Stimulated activated CD4-positive, alpha-beta T cell treated with anti-CD3 and anti-CD28 coated beads, TNF-alpha, amount 100 ng/mL, for 1 hour (primary cell): ENCODE results near the gene IGSF6.
"Not testable (repeated sequence)": the region's sequence is repeated elsewhere in the genome, so short reads cannot be mapped to it uniquely, and the experiment has no call there.

ENCODE experiments used
- DNase-seq, 3 donors: peaks; one replicate each; pipeline ENCODE4 v3.0.0-alpha.2; 2020; ENCODE audit warnings: low read depth in 3 of 3, low spot score in 1 of 3

Gene IGSF6

DNA sequence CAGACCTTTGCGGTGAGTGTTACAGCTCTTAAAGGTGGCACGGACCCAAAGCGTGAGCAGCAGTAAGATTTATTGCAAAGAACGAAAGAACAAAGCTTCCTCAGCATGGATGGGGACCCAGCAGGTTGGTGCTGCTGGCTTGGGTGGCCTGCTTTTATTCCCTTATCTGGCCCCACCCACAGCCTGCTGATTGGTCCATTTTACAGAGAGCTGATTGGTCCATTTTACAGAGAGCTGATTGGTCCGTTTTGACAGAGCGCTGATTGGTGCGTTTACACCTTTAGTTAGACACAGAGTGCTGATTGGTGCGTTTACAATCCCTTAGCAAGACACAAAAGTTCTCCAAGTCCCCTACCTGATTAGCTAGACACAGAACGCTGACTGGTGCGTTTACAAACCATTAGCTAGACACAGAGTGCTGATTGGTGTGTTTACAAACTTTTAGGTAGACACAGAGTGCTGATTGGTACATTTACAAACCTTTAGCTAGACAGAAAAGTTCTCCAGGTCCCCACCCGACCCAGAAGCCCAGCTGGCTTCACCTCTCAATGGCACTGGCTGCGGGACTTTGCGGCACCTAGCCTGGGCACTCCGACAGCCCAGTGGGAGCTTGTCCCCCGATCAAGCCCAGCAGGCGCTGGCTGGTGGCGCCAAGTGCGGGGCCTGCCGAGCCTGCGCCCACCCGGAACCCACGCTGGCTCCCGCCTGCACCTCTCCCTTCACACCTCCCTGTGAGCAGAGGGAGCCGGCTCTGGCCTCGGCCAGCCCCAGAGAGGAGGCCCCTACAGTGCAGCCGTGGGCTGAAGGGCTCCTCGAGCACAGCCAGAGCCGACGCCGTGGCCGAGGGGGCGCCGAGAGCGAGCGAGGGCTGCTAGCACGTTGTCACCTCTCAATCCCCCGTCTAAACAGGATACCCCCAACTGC, 22.5 kb downstream of the IGSF6 start:
- not testable (repeated sequence) for DNase-seq

DNA sequence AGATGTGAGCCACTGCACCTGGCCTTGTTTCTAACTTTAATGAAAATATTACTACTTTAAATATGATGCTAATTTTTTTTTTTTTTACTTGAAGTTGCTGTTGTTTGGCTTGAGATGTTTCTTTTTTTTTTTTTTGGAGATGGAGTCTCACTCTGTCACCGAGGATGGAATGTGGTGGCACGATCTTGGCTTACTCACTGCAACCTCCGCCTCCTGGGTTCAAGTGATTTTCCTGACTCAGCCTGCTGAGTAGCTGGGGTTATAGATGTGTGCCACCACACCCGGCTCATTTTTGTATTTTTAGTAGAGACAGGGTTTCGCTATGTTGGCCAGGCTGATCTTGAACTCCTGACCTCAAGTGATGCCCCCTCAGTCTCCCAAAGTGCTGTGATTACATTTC, 23.6 kb downstream of the IGSF6 start:
- no peak for DNase-seq

DNA sequence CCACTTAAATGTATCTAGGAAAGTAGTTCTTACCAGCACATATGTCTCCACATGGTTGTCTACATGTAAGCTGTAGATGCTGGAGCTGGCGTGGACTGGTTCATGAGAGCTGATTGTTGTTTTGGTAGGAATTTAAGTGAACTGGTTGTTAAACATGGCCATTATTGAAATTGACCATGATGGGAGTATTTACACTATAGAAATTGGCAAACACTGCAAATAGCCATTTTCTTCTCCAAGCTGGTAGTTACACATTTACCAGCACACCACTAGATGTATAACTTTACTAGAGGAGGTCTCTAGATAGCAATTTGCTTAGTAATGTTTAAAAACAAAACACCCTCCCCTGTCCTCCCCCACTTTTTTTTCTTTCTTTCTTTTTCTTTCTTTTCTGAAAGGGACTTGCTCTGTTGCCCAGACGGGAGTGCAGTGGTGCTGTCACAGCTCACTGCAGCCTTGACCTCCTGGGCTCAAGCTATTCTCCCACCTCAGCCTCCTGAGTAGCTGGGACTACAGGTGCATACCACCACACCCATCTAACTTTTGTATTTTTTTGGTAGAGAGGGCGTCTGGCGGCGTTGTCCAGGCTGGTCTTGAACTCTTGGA, 24.2 kb downstream of the IGSF6 start:
- DNase-seq, result no peak

DNA sequence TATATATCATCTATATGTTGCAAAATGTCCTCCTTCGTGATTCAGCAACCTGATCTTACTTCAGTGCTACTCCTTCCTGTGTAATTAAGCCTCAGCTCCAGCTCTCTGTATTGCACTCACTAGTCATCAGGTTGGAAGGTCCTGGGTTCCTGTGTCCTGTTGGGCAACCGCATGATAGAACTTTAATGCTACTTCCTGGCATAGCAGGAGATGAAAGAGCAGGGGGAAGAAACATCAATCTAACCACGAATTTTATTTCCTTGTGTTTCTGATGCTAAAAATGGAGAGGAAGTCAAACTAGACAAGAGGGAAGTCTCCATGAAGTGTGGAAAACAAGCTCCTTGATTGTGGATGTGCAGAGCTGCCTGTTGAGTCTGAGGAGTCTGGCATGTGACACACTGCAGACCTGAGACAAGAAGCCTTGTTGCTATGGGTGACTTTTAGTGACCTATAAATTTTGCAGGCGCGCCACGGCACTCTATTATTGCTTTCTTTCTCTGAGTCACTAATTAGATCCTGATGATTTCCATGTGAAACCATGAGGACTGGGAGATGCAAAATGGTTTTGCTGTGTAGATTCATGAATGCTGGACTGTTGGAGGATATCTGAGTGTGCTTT, 25.6 kb downstream of the IGSF6 start:
- DNase-seq, result no peak

DNA sequence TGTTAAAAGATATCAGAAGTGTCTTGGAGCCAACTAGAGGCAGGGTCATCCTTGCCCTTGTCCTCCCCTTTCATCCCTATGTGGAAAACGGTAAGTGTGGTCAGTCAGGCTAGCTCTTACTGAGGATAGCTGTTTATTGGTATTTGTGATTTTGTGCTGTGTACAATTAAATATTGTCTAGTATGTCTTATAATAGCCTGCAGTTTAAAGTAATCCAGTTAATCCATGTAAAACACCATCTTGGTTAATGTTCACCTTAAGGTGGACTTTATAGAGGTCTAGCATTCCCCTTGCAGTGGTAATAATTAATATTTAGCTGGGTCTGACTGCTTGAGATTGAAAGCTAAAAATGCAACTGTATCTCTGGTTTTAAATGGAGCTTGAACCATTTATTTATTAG, 27.4 kb downstream of the IGSF6 start:
- DNase-seq, result no peak

DNA sequence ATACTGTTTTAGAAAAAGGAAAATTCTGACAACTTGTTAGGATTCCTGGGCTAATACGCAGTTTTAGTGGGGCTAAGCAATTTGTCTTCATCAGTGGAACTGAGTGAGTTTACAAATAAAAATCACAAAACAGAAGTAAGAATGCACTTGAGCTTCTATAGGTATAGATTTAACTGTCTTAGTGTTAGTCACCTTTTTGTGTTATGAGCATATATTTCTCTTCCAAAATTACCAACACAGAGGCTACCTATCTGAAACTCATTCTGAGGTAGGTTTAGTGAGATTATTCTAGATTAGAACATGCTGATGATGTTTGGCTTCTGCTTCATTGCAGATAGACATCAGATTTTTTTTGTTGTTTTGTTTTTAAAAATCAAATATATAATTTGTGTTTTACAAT, 29.9 kb downstream of the IGSF6 start:
- no peak for DNase-seq

DNA sequence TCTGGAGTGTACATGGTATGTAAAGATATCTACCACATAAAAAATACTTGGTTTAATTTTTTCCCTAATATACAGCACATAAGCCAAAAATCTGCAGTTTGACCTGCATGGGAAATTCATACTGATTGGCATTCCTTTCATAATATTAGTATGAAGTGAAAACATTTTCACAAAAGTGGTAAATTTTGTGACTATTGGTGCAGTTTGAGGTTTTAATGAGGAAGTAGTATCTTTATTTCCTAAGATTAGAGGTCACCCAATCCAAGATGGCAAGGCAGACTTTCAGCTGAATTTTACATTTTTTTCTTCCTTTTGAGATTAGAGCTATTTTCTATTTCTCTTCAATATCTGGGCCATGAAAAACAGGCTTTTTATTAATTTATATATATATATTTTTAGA, 31.8 kb downstream of the IGSF6 start:
- DNase-seq, result no peak

DNA sequence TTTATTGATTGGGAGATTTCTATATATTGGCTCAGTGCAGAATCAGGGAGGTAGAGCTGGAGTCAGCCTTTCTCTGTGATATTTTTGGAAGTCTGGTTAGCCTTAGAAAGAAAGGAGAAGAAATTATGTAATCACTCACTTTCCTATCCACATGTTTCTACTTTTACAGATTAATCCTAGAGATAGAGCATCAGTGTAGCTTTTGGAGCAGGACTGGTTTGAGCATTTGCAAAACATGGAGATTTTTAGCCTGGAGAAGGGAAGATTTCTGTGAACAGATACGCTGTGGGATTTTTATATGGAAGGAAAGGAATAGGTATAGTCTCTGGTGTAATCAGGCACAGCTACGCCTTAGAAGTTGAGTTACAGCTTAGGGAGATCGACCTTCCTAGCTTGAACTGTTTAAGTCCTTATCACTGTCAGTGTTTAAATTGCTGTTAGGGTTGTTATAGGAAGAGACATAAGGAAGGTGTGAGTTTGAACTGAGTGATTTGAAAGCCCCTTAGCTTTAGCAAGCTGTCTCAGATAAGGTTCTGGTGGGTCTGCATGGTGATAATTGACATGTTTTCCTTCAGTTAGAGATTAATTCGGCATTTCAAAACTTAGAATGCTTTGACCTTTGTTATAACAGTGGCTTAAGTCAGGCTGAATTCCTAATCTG, 32.5 kb downstream of the IGSF6 start:
- DNase-seq, result no peak

DNA sequence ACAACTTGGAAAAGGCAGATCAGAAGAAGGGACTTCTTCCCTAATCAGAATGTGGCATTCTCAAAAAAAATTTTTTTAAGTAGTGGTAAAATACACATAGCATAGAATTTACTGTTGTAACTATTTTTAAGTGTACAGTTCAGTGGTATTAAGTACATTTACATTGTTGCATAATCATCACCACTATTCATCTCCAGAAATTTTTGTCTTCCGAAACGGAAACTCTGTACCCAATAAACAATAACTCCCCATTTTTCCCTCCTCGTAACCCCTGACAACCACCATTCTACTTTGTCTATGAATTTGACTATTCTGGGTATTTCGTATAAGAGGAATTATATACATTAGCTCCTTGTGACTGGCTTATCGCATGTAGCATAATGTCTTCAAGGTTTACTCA, 34.1 kb downstream of the IGSF6 start:
- no peak for DNase-seq

DNA sequence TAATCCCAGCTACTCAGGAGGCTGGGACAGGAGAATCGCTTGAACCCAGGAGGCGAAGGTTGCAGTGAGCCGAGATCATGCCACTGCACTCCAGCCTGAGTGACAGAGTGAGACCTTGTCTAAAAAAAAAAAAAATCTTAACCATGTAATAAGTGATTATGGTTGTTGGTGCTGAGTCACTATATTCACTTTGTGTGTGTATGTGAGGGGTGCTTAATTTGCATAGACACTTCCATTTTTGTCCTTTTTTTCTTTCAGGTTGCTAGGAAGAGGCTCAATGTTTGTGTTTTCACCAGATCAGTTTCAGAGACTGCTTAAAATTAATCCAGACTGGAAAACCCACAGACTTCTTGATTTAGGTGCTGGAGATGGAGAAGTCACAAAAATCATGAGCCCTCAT, 34.8 kb downstream of the IGSF6 start:
- no peak for DNase-seq

DNA sequence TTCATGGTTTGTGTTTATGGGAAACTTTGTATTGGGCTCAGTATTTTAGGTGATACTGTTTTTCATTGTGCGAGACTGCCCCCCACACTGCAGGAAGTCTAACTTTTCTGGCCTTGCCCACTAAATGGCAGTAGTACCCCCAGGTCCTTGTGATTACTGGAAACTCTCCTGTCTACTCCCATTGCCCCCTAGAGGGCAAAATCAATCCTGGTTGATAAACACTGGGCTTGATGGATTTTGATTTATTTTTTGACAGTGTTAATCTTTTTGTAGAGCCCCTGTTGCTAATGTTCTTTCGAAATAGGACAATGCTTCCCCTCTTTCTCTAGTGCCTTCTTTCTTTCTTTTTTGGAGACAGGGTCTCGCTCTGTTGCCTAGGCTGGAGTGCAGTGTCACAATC, 37.5 kb downstream of the IGSF6 start:
- DNase-seq, result no peak

DNA sequence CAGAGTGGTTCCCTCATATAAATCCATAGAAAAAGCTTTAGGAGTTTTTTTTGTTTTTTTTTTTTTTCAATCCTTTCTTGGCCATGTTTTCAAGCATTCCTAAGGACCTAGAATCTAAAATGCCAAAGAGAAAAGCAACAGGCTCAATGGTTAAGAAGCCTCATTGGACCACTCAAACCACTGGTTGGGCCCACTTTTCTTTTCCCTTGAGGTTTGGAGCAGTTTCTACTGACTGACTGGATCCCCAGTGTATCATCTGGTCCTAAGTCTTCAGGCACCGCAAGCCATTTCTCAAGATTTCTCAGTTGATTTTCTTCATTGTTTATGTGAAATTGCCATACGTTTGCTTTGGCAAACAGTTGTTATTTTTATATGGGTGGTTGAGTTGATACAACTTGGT, 38.6 kb downstream of the IGSF6 start:
- DNase-seq, result no peak

DNA sequence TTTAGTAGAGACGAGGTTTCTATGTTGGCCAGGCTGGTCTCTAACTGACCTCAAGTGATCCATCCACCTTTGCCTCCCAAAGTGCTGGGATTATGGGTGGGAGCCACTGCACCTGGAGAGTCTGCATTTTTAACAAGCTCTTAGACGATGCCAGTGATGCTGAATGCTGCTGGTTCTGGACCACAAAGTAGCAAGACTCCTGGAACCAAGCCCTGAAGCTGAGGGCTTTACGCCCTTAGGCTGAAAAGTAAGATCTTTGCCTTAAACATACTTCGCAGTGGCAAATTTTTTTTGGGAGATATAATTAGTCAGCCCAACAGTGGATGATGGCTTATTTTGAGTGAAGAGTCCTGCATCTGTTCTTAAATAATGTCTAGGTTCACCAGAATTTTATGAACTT, 39.0 kb downstream of the IGSF6 start:
- DNase-seq, result no peak

DNA sequence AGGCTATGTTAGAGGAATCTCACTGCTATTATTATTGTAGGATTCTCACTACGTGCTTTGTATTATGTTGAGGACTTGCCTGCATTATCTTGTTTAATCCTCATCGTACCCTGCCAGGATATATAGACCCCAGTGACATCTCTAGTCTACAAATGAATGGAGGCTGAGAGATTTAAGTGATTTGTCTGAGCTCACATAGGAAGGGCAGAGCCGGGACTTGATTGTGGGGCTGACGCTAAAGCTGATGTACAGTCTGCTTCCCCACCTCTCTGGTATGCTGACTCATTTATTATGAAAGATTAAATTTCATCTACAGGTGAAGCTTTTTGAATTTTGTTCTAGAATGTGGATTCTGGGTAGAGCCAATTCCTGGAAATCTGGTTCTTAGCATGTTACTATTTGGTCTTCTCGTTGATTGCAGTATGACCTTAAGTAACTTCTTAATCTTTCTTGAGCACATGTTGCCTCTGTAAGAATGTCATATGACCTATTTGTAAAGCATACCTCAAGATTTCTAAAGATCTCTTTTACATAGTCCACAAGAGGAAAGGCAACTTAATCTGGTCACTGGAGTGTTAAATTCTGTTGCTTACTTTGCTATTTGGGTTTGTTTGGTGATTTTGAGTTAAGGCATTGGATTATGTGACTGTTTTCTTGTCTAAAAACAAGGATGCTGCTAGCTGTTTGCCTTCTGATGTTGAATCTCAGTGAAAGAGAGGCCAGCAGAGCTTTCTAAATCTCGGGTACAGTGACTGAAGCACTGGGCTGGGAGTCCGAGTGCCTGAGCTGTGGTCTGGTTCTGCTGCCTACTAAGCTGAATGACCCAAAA, 40.6 kb downstream of the IGSF6 start:
- DNase-seq, result no peak

DNA sequence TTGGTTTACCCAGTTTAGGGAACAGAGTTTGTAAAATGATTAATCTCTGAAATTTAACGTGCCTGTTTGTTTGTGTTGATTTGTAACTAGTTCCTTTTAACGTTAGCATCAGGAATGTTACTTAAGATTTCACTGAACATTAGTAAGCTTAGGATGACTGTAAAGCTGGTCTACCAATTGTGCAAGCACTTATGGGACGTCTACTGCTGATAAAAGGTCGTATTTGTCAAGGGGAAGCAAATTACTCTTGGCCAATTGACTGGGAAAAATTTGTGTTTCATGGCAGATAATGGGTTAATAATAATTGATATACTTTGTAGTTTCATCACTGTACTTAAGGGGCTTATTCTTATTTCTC, 41.2 kb downstream of the IGSF6 start:
- DNase-seq, result no peak

DNA sequence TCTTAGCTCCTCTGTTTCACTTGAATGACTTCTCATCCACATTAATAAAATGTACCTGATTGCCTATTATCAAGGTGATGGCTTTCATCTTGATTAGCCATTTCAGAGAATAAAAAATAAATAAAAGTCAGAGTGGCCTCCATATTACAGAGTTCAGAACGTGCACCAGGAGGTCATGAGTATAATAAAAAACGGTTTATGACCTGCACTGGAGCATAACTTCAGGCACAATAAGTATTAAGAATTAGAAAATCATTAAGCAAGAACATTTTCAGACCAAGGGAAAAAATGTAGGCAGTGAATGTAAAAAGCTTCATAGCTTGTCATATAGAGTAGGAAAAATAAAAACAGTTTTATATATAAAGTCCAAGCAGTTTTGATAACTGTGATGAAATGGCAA, 41.6 kb downstream of the IGSF6 start:
- no peak for DNase-seq

DNA sequence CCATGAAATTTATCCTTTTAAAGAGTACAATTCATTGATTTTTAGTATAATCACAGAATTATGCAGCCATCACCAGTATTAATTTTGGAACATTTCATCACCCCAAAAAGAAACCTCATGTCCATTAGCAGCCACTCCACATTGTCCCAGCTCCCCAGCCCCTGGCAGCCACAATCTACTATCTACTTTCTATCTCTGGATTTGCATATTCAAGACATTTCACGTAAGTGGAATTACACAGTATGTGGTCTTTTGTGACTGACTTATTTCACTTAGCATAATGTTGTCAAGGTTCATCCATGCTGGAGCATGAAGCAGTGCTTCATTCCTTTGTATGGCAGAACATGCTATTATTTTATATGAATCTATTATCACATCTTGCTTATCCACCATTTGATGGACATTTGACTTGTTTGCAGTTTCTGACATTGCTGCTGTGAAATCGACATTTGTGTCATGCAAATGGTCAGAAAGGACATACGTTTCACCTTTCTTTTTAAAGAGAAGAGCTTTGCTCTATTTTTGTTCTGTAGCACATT, 42.3 kb downstream of the IGSF6 start:
- no peak for DNase-seq

DNA sequence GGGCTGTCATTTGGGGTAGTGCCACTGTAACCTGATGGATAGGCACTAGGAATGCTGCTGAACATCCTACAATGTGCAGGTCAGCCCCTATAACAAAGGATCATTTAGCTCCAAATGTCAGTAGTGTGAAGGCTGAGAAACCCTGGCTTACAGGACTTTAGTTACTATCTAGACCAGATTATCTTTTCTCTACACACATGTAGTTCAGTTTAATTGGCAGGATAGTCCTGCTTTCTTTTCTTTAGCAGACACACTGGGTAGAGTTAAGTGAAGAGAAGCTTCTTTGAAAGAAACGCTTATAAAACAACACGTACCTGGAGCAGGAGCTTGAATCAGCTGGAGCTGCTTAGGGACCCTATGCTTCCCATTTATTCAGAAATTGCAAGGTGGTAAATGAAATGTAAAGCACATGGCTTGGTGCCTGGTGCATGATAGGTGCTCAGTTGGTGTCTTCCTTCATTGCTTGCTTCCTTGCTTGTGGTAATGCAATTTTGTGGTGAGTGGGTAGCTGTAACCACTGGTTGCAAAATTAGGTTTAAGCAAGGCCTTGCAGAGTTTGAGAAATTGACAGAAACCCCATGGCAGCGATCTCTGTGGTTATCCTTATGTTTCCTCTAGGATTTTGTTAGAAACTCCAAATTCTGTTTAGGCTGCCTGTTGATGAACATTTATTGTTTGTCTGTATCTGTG, 43.6 kb downstream of the IGSF6 start:
- DNase-seq, result no peak

DNA sequence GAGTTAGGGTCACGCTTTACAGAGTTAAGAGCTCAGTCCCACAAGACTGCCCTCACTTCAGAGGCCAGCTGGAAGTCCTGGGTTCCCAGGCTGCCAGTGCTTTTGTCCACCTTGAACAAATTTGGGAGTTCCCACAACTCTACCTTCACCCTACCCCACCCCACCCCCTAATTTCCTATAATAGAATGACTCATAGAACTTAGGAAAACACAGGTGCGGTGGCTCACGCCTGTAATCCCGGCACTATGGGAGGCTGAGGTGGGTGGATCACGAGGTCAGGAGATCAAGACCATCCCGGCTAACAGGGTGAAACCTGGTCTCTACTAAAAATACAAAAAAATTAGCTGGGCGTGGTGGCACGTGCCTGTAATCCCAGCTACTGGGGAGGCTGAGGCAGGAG, 46.6 kb downstream of the IGSF6 start:
- not testable (repeated sequence) for DNase-seq

DNA sequence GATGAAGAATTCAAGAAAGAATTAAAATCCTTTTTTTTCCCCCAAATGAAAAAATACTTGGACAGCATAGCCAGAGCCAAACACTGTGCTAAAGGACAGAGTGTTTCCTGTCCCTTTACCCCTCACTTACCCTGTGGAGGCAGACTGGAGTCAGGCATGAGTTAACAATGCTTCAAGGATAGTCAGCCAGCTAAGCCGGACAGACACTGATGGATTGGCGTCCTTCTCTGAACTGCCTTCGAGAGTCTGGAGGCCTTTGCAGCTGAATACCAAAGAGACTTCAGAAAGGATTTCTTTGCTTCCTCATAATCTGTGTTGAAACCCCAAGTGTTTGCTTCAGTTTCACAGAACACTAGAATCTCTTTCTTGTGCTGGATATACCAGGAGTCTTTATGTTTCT, 48.5 kb downstream of the IGSF6 start:
- DNase-seq, result no peak
